HL-60 (cell line): Measurements from ENCODE around the gene SEH1L.

ENCODE experiments used
- DNase-seq, 2 experiments: peaks; one replicate each; pipeline ENCODE4 v3.0.0-alpha.2; 2010 to 2020; ENCODE audit warnings: low read depth in 1 of 2, low spot score in 1 of 2
- H3K27ac ChIP-seq: fragments of 250-450 bp; sonication (Bioruptor Pico); replicated peaks from 2 replicates; pipeline ENCODE4 v1.5.1; 2020; ENCODE audit warnings: mild to moderate bottlenecking, moderate library complexity
- H3K27me3 ChIP-seq: fragments of 250-450 bp; sonication (Bioruptor Pico); 2 replicates; pipeline ENCODE4 v1.5.1; 2021; ENCODE audit warnings: mild to moderate bottlenecking, moderate library complexity; ENCODE audit not compliant: insufficient read depth, poor library complexity, severe bottlenecking
- H3K4me3 ChIP-seq: replicated peaks from 2 replicates; pipeline ENCODE4 v1.5.1; 2011; ENCODE audit warnings: mild to moderate bottlenecking, control low read depth, low read length; ENCODE audit not compliant: insufficient read depth
- GABPA ChIP-seq: IDR thresholded peaks from 2 replicates; pipeline ENCODE4 v1.6.1; 2012; ENCODE audit warnings: low read depth
- POLR2AphosphoS5 ChIP-seq: IDR thresholded peaks from 2 replicates; pipeline ENCODE4 v1.6.1; 2012; ENCODE audit warnings: low read depth
- SPI1 ChIP-seq: IDR thresholded peaks from 2 replicates; pipeline ENCODE4 v1.6.1; 2012; ENCODE audit warnings: low read depth, mild to moderate bottlenecking, borderline replicate concordance
- TF ChIP-seq, protein P1 (sequence below): IDR thresholded peaks from one replicate; pipeline ENCODE4 v1.5.1; 2011; ENCODE audit warnings: low read length, control low read depth, inconsistent platforms; ENCODE audit not compliant: insufficient read depth
- TF ChIP-seq, protein P2 (sequence below): IDR thresholded peaks from 2 replicates; pipeline ENCODE4 v1.6.1; 2012; ENCODE audit warnings: low read depth; ENCODE audit not compliant: insufficient replicate concordance

The SEH1L gene

DNA sequence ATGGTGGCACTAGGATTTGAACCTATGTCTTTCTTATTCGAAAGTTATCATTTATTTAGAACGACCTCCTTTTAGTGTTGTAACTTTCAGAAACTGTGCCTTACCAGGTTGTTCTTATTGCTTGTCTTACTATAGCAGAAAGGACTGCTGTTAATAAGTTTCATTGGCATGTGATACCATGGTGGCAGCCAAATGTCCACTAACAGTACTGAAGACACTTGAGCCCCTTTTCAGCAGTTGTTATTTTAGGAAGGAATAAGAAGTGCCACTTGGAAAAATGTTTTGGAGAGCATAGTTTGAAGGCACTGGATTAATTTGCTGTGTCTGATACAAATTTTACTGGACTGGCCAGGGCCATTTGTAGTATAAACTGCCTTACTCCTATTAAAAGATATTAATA, 81.1 kb downstream of the SEH1L start:
- Histone ChIP-seq H3K27ac (no peak overlapping the region), H3K4me3 (no peak overlapping the region), H3K27me3 (no peaks in the 10 kb centered on the region)
- no peak for DNase-seq
- TF ChIP-seq POLR2AphosphoS5 (no peak), GABPA (no peak), SPI1 (no peak)
- TF ChIP-seq, protein P1, sequence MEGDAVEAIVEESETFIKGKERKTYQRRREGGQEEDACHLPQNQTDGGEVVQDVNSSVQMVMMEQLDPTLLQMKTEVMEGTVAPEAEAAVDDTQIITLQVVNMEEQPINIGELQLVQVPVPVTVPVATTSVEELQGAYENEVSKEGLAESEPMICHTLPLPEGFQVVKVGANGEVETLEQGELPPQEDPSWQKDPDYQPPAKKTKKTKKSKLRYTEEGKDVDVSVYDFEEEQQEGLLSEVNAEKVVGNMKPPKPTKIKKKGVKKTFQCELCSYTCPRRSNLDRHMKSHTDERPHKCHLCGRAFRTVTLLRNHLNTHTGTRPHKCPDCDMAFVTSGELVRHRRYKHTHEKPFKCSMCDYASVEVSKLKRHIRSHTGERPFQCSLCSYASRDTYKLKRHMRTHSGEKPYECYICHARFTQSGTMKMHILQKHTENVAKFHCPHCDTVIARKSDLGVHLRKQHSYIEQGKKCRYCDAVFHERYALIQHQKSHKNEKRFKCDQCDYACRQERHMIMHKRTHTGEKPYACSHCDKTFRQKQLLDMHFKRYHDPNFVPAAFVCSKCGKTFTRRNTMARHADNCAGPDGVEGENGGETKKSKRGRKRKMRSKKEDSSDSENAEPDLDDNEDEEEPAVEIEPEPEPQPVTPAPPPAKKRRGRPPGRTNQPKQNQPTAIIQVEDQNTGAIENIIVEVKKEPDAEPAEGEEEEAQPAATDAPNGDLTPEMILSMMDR = no peak
- TF ChIP-seq, protein P2, sequence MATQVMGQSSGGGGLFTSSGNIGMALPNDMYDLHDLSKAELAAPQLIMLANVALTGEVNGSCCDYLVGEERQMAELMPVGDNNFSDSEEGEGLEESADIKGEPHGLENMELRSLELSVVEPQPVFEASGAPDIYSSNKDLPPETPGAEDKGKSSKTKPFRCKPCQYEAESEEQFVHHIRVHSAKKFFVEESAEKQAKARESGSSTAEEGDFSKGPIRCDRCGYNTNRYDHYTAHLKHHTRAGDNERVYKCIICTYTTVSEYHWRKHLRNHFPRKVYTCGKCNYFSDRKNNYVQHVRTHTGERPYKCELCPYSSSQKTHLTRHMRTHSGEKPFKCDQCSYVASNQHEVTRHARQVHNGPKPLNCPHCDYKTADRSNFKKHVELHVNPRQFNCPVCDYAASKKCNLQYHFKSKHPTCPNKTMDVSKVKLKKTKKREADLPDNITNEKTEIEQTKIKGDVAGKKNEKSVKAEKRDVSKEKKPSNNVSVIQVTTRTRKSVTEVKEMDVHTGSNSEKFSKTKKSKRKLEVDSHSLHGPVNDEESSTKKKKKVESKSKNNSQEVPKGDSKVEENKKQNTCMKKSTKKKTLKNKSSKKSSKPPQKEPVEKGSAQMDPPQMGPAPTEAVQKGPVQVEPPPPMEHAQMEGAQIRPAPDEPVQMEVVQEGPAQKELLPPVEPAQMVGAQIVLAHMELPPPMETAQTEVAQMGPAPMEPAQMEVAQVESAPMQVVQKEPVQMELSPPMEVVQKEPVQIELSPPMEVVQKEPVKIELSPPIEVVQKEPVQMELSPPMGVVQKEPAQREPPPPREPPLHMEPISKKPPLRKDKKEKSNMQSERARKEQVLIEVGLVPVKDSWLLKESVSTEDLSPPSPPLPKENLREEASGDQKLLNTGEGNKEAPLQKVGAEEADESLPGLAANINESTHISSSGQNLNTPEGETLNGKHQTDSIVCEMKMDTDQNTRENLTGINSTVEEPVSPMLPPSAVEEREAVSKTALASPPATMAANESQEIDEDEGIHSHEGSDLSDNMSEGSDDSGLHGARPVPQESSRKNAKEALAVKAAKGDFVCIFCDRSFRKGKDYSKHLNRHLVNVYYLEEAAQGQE = no peak

DNA sequence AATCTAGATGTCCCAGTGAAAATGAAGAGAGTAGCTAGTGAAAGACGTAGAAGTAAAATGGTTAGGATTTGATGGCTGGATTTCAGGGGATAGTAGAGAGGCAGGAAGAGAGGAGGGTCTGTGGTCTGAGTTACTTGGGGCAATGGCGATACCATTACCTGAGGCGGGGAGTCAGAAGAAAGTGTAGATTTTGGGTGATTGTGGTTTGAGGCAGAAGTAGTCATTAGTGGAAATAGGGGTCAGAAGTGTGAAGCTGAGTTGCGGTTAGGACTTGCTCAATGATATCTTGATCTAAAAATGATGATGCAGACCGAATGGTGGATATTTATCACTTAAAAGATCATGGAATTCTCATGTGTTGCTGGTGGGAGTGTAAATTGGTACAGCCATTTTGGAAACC, 84.4 kb downstream of the SEH1L start:
- Histone ChIP-seq H3K27me3 (no peaks in the 10 kb centered on the region), H3K27ac (no peak overlapping the region), H3K4me3 (no peak overlapping the region)
- DNase-seq = no peak
- no peak for TF ChIP-seq GABPA
- TF ChIP-seq, protein P2 = no peak

DNA sequence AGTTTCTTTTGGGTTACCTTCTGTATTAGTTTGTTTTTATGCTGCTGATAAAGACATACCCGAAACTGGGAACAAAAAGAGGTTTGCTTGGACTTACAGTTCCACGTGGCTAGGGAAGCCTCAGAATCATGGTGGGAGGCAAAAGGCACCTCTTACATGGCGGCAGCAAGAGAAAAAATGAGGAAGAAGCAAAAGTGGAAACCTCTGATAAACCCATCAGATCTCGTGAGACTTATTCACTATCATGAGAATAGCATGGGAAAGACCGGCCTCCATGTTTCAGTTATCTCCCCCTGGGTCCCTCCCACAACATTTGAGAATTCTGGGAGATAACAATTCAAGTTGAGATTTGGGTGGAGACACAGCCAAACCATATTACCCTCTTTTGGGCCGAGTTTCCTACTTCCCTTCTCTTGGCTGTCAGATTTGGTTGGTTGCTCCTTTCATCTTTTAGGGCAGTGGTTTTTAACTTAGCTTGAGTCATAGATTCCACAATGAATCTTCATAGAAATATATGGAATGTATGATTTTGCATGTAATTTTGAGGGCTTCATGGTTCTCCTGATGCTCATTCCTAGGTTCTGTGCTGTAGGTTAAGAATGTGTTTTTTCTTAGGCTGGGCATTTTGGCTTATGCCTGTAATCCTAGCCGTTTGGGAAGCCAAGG, 87.6 kb downstream of the SEH1L start:
- Histone ChIP-seq H3K27me3 (no peaks in the 10 kb centered on the region), H3K27ac (no peak overlapping the region), H3K4me3 (no peak overlapping the region)
- TF ChIP-seq SPI1 (no peak), GABPA (no peak), POLR2AphosphoS5 (no peak)
- TF ChIP-seq, protein P1 = no peak
- TF ChIP-seq, protein P2 = no peak
- DNase-seq = no peak
